H1 (cell line): ENCODE measurements around the gene APOL3. TPM values are rescaled to one million over a fixed set of nuclear protein-coding genes. Genes with fewer than 3 reads are reported as not detected.

Experiments used
- JUND ChIP-seq: IDR thresholded peaks from 2 replicates; pipeline ENCODE4 v1.6.1; 2011; ENCODE audit warnings: mild to moderate bottlenecking, improper control_type of control experiment, low read length
- KDM4A ChIP-seq: IDR thresholded peaks from one replicate; pipeline ENCODE4 v1.7.1; 2012; ENCODE audit warnings: low read depth, mild to moderate bottlenecking, moderate library complexity, low read length, inconsistent platforms; ENCODE audit not compliant: severe bottlenecking
- RXRA ChIP-seq: IDR thresholded peaks from 2 replicates; pipeline ENCODE4 v1.6.1; 2011; ENCODE audit warnings: low read depth, mild to moderate bottlenecking, low read length, moderate library complexity; ENCODE audit not compliant: insufficient read depth
- SRF ChIP-seq: IDR thresholded peaks from 2 replicates; pipeline ENCODE4 v1.6.1; 2011; ENCODE audit warnings: mild to moderate bottlenecking, low read depth, low read length, moderate library complexity
- polyA plus RNA-seq, 7 experiments: library from polyadenylated mRNA; depleted of rRNA in 3 of 7; stranded (reverse) in 5 of 7; unstranded in 2 of 7; fragments of >200 nt in 5 of 7; fragments of 200-250 nt in 2 of 7; gene quantifications; 1 replicate in 5 of 7; 2 replicates in 1 of 7; 4 replicates in 1 of 7; pipeline versions ENCODE4 v1.2.1 to v1.2.3, GENCODE V29; 2011 to 2013; ENCODE audit warnings: missing spikeins in 2 of 7, mixed read lengths in 2 of 7
- total RNA-seq: library from RNA; stranded (reverse); fragmentation: NEBNext Ultra II Directional; extraction: Animal tissue kit (Norgen Biotek cat#: 25700); gene quantifications from 2 replicates; pipeline ENCODE4 v1.2.1, GENCODE V29; 2021

The APOL3 gene
- total and polyA plus RNA-seq, 2 of the 8 experiments (the other 6 are each of a cell fraction or from before 2014, with no cell fraction given): 0.12 TPM; not detected in 1

DNA sequence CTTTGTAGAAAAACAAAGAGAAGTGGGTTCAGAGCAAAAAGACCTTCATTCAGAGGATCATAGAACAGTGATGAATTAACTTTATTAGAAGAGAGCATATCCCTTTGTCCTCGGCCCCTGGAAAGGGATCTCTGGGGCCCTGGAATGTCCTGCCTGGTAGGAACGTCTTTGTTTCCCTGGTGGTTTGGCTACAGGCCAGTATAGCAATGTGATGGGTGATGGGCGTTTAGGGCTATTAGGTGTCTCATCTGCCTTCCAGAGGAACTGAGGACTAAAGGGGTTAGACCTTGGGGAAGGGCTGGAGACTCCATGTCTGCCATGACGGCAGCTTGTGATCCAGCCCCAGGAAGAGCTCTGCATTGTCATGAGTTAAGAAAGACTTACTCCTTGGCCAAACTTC, 32.0 kb upstream of the APOL3 start (continued):
- TF ChIP-seq SRF (no peak), KDM4A (no peak), JUND (no peak), RXRA (no peak)
